Renal cortex interstitium (tissue), 11 donors: ENCODE data around the gene ZC2HC1C. TPM values are rescaled to one million over a fixed set of nuclear protein-coding genes. Genes with fewer than 3 reads are reported as not detected.
A peak's percentile ranks its signal among the peaks of the same experiment; 100 is the strongest.
"Not testable (repeated sequence)": the region's sequence is repeated elsewhere in the genome, so short reads cannot be mapped to it uniquely, and the experiment has no call there.

Experiments used
- DNase-seq, 11 donors: peaks; one replicate each; pipeline ENCODE4 v3.0.0-alpha.2; 2013; ENCODE audit warnings: low read depth in 9 of 11, low spot score in 4 of 11; ENCODE audit errors: extremely low read depth in 1 of 11
- polyA plus RNA-seq, 3 donors: library from polyadenylated mRNA; unstranded; fragments of 120-200 nt; gene quantifications; one replicate each; pipeline ENCODE4 v1.2.1, GENCODE V29; 2013; ENCODE audit not compliant: insufficient read length in 3 of 3

Gene ZC2HC1C
- polyA plus RNA-seq, 3 donors = 6.3 to 9.3 (median 7.0) TPM

GRCh38 chr14:75126121-75126544 lies 56.7 kb downstream of the ZC2HC1C start:
- no peak for DNase-seq

GRCh38 chr14:75126679-75127473 lies 57.4 kb downstream of the ZC2HC1C start, which contains the start of gene NEK9:
Gene NEK9 (minus strand): TSS chr14:75127048. CDS start chr14:75126921, 127 bp downstream.
- peak; percentile 69 to 92 (median 86) for DNase-seq

DNA sequence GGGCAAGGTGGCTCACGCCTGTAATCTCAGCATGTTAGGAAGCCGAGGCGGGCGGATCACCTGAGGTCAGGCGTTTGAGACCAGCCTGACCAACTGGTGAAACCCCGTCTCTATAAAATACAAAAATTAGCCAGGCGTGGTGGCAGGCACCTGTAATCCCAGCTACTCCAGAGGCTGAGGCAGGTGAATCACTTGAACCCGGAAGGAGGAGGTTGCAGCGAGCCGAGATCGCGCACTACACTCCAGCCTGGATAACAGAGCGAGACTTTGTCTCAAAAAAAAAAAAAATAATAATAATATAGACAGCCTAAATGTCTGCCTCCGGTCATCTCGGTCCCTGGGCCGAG lies 58.0 kb downstream of the ZC2HC1C start:
- not testable (repeated sequence) for DNase-seq

DNA sequence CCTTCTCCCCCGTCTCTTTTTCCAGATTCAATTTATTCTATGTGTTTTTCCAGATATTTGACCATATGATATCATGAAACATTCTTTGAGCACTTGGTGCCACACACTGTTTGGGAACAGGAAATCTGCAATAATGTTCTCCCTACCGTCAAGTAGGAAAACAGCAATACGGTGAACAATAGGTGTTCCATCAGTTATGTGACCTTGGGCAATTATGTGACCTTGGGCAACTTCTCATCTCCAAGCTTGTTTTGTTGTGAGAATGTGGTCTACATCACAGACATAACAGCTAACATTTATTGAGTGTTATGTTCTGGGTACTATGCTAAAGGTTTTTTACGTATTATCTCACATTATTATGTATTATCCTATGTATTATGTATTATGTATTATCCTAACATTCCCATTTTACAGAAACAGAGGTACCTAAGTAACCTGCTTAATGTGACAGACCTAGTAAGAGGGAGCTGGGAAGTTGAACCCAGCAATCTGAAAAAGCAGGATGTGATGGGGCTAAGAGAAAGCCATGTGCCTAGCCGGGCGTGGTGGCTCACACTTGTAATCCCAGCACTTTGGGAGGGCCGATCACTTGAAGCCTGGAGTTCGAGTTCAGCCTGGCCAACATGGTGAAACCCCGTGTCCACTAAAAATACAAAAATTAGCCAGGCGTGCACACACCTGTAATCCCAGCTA lies 58.6 kb downstream of the ZC2HC1C start:
- no peak for DNase-seq

GRCh38 chr14:75128596-75128990 lies 59.2 kb downstream of the ZC2HC1C start:
- no peak for DNase-seq

Other genes with a start within 250 kb of the ZC2HC1C start
- gene PROX2, start 193.5 kb upstream of the ZC2HC1C start, polyA plus RNA-seq = 1 to 10 TPM in 2 of 3 donors, under 1 TPM in 1; 0.98 to 2.9 (median 1.2) TPM
- 100 to 1,000 TPM; 116 to 132 (median 122) TPM for gene DLST, start 187.7 kb upstream of the ZC2HC1C start, polyA plus RNA-seq
- gene RPS6KL1, start 146.4 kb upstream of the ZC2HC1C start, polyA plus RNA-seq = 1 to 10 TPM in 2 of 3 donors, under 1 TPM in 1; 0.79 to 1.9 (median 1.6) TPM
- gene PGF, start 114.0 kb upstream of the ZC2HC1C start, polyA plus RNA-seq = 10 to 100 TPM in 1 of 3 donors, 1 to 10 TPM in 2; 6.7 to 12.0 (median 8.2) TPM
- gene EIF2B2, start 66.7 kb upstream of the ZC2HC1C start, polyA plus RNA-seq = 10 to 100 TPM; 58.5 to 63.5 (median 60.1) TPM
- 10 to 100 TPM; 29.7 to 43.7 (median 34.6) TPM for gene MLH3, start 18.2 kb upstream of the ZC2HC1C start, polyA plus RNA-seq
- gene ACYP1, start 5.6 kb upstream of the ZC2HC1C start, polyA plus RNA-seq = 10 to 100 TPM; 29.2 to 54.5 (median 32.8) TPM
- gene NEK9, start 57.4 kb downstream of the ZC2HC1C start, polyA plus RNA-seq = 100 to 1,000 TPM; 129 to 142 (median 130) TPM
- 100 to 1,000 TPM; 256 to 273 (median 264) TPM for gene TMED10, start 107.0 kb downstream of the ZC2HC1C start, polyA plus RNA-seq
- 100 to 1,000 TPM; 241 to 640 (median 512) TPM for gene FOS, start 209.2 kb downstream of the ZC2HC1C start, polyA plus RNA-seq